WTC11 (cell line): ENCODE results near the gene TMEM165. TPM values are rescaled to one million over a fixed set of nuclear protein-coding genes. Genes with fewer than 3 reads are reported as not detected.

Experiments used
- ATAC-seq: fragments of 200-7000 bp; cut with Tn5 transposase; 2 replicates; pipeline ENCODE4 v1.10.0; 2021; ENCODE audit warnings: mild to moderate bottlenecking, moderate library complexity
- CTCF ChIA-PET: fragments of 300-600 bp; sonication (Branson Sonifier 250); formaldehyde crosslinking; loops from one replicate; lab custom pipeline; 2021; ENCODE audit warnings: antibody characterized with exemption; lab: Charles Lee
- POLR2A ChIA-PET: fragments of 350-600 bp; sonication (Branson Sonifier 250); formaldehyde crosslinking; loops from one replicate; lab custom pipeline; 2021; ENCODE audit warnings: antibody characterized with exemption; lab: Charles Lee
- DNase-seq: peaks from one replicate; pipeline ENCODE4 v3.0.0; 2021; ENCODE audit warnings: low spot score
- H3K27ac Mint-ChIP-seq: 2 replicates; pipeline ENCODE4 v1.8.0; 2021; ENCODE audit warnings: mixed read lengths
- H3K27me3 Mint-ChIP-seq: 2 replicates; pipeline ENCODE4 v1.8.0; 2021; ENCODE audit warnings: low read depth, mild to moderate bottlenecking, moderate library complexity, mixed read lengths
- H3K36me3 Mint-ChIP-seq: 2 replicates; pipeline ENCODE4 v1.8.0; 2021; ENCODE audit warnings: mixed read lengths
- H3K4me1 Mint-ChIP-seq: 2 replicates; pipeline ENCODE4 v1.8.0; 2022; ENCODE audit warnings: mixed read lengths
- H3K4me3 Mint-ChIP-seq: 2 replicates; pipeline ENCODE4 v1.8.0; 2021; ENCODE audit warnings: mild to moderate bottlenecking, moderate library complexity, mixed read lengths
- H3K9me3 Mint-ChIP-seq: 2 replicates; pipeline ENCODE4 v1.8.0; 2021; ENCODE audit warnings: mixed read lengths
- AR ChIP-seq: fragments of 250-450 bp; sonication (Bioruptor Pico); IDR thresholded peaks from 2 replicates; pipeline ENCODE4 v1.9.0; 2021; ENCODE audit warnings: mild to moderate bottlenecking
- ATF6 ChIP-seq: sonication (generic); formaldehyde crosslinking; IDR thresholded peaks from 2 replicates; pipeline ENCODE4 v1.8.1; 2023; ENCODE audit warnings: mild to moderate bottlenecking, missing genetic modification reagents
- CREM ChIP-seq: sonication (generic); formaldehyde crosslinking; IDR thresholded peaks from 2 replicates; pipeline ENCODE4 v1.8.1; 2022; ENCODE audit warnings: mild to moderate bottlenecking, missing genetic modification reagents, moderate library complexity
- ETV6 ChIP-seq: sonication (generic); formaldehyde crosslinking; IDR thresholded peaks from 2 replicates; pipeline ENCODE4 v1.8.1; 2022; ENCODE audit warnings: mild to moderate bottlenecking, missing genetic modification reagents
- FOXJ3 ChIP-seq: sonication (generic); formaldehyde crosslinking; IDR thresholded peaks from 2 replicates; pipeline ENCODE4 v1.9.0; 2021; ENCODE audit warnings: missing genetic modification reagents, mild to moderate bottlenecking, borderline replicate concordance
- GABPB1 ChIP-seq: sonication (generic); formaldehyde crosslinking; IDR thresholded peaks from 2 replicates; pipeline ENCODE4 v1.8.1; 2023; ENCODE audit warnings: mild to moderate bottlenecking, missing genetic modification reagents
- GTF2I ChIP-seq: fragments of 250-450 bp; sonication (Bioruptor Pico); conservative IDR thresholded peaks from 2 replicates; pipeline ENCODE4 v1.4.0; 2021; ENCODE audit warnings: mild to moderate bottlenecking
- IRF2 ChIP-seq: sonication (generic); formaldehyde crosslinking; IDR thresholded peaks from 2 replicates; pipeline ENCODE4 v1.8.0; 2022; ENCODE audit warnings: low read depth, missing genetic modification reagents, borderline replicate concordance
- NR3C1 ChIP-seq: sonication (generic); formaldehyde crosslinking; conservative IDR thresholded peaks from 2 replicates; pipeline ENCODE4 v1.8.1; 2023; ENCODE audit warnings: low read depth, mild to moderate bottlenecking, missing genetic modification reagents
- PRRX2 ChIP-seq: fragments of 250-450 bp; sonication (Bioruptor Pico); IDR thresholded peaks from 2 replicates; pipeline ENCODE4 v1.8.0; 2021; ENCODE audit warnings: mild to moderate bottlenecking
- RORB ChIP-seq: fragments of 250-450 bp; sonication (Bioruptor Pico); IDR thresholded peaks from 2 replicates; pipeline ENCODE4 v1.9.0; 2021; ENCODE audit warnings: mild to moderate bottlenecking
- SMAD4 ChIP-seq: sonication (generic); formaldehyde crosslinking; IDR thresholded peaks from 2 replicates; pipeline ENCODE4 v1.8.0; 2022; ENCODE audit warnings: mild to moderate bottlenecking, missing genetic modification reagents
- ZBTB21 ChIP-seq: sonication (generic); formaldehyde crosslinking; IDR thresholded peaks from 2 replicates; pipeline ENCODE4 v1.8.1; 2023; ENCODE audit warnings: mild to moderate bottlenecking, missing genetic modification reagents, borderline replicate concordance
- ZNF138 ChIP-seq: sonication (generic); formaldehyde crosslinking; conservative IDR thresholded peaks from 2 replicates; pipeline ENCODE4 v1.8.1; 2022; ENCODE audit warnings: mild to moderate bottlenecking, moderate library complexity, missing genetic modification reagents
- ZNF219 ChIP-seq: sonication (generic); formaldehyde crosslinking; IDR thresholded peaks from 2 replicates; pipeline ENCODE4 v1.8.0; 2023; ENCODE audit warnings: missing genetic modification reagents, mild to moderate bottlenecking, borderline replicate concordance
- ZNF532 ChIP-seq: fragments of 250-450 bp; sonication (Bioruptor Pico); IDR thresholded peaks from 2 replicates; pipeline ENCODE4 v1.9.0; 2021; ENCODE audit warnings: mild to moderate bottlenecking, borderline replicate concordance
- total RNA-seq: library from RNA; stranded (reverse); gene quantifications from 3 replicates; pipeline ENCODE4 v1.2.3, GENCODE V29; 2021
- TF ChIP-seq, protein P1 (sequence below): sonication (generic); formaldehyde crosslinking; IDR thresholded peaks from 2 replicates; pipeline ENCODE4 v1.8.0; 2022; ENCODE audit warnings: missing genetic modification reagents

Gene TMEM165
- total RNA-seq, 1 experiment from 2014 or later: 88.6 TPM

GRCh38 chr4:55405073-55405472 lies 9.3 kb downstream of the TMEM165 start:
- H3K36me3 Mint-ChIP-seq: peaks cover 43% of the 10 kb centered on the region
- H3K27ac Mint-ChIP-seq: peak overlapping the region; percentile 92
- no peak overlapping the region for H3K4me3 Mint-ChIP-seq
- 0 out of 2 replicates have a peak, but pooled peaks cover 3% of the 10 kb centered on the region for H3K9me3 Mint-ChIP-seq
- peaks cover 29% of the 10 kb centered on the region for H3K4me1 Mint-ChIP-seq
- no peak for ATAC-seq
- ChIA-PET POLR2A (no interaction called here), CTCF (no interaction called here)
- DNase-seq: no peak
- H3K27me3 Mint-ChIP-seq: no peaks in the 10 kb centered on the region
- TF ChIP-seq RORB (CRISPR knock-in tag): no peak
- TF ChIP-seq FOXJ3 (CRISPR knock-in tag): no peak
- TF ChIP-seq PRRX2 (CRISPR knock-in tag): no peak
- TF ChIP-seq GABPB1 (CRISPR knock-in tag): no peak
- TF ChIP-seq, protein P1, sequence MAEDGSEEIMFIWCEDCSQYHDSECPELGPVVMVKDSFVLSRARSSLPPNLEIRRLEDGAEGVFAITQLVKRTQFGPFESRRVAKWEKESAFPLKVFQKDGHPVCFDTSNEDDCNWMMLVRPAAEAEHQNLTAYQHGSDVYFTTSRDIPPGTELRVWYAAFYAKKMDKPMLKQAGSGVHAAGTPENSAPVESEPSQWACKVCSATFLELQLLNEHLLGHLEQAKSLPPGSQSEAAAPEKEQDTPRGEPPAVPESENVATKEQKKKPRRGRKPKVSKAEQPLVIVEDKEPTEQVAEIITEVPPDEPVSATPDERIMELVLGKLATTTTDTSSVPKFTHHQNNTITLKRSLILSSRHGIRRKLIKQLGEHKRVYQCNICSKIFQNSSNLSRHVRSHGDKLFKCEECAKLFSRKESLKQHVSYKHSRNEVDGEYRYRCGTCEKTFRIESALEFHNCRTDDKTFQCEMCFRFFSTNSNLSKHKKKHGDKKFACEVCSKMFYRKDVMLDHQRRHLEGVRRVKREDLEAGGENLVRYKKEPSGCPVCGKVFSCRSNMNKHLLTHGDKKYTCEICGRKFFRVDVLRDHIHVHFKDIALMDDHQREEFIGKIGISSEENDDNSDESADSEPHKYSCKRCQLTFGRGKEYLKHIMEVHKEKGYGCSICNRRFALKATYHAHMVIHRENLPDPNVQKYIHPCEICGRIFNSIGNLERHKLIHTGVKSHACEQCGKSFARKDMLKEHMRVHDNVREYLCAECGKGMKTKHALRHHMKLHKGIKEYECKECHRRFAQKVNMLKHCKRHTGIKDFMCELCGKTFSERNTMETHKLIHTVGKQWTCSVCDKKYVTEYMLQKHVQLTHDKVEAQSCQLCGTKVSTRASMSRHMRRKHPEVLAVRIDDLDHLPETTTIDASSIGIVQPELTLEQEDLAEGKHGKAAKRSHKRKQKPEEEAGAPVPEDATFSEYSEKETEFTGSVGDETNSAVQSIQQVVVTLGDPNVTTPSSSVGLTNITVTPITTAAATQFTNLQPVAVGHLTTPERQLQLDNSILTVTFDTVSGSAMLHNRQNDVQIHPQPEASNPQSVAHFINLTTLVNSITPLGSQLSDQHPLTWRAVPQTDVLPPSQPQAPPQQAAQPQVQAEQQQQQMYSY (CRISPR knock-in tag): no peak
- TF ChIP-seq ETV6 (CRISPR knock-in tag): no peak
- no peak for TF ChIP-seq SMAD4 (CRISPR knock-in tag)
- no peak for TF ChIP-seq CREM (CRISPR knock-in tag)
- TF ChIP-seq IRF2 (CRISPR knock-in tag): no peak
- no peak for TF ChIP-seq ZNF138 (CRISPR knock-in tag)
- TF ChIP-seq GTF2I (CRISPR knock-in tag): no peak
- no peak for TF ChIP-seq ATF6 (CRISPR knock-in tag)
- no peak for TF ChIP-seq ZNF532
- no peak for TF ChIP-seq AR (CRISPR knock-in tag)
- TF ChIP-seq ZBTB21: no peak
- TF ChIP-seq ZNF219 (CRISPR knock-in tag): no peak
- no peak for TF ChIP-seq NR3C1 (CRISPR knock-in tag)
